NCI-H524 treated with DMSO at 0.1 percent for 48 hours (cell line): ENCODE results near the gene NUAK1.

Experiments
- DNase-seq: peaks from one replicate; lab custom pipeline; 2025; lab: John Stamatoyannopoulos, UW

NUAK1 gene

GRCh38 chr12:106062693-106063092 is 76.1 kb downstream of the NUAK1 start:
- no peak for DNase-seq

GRCh38 chr12:106058256-106059182 is 80.2 kb downstream of the NUAK1 start:
- no peak for DNase-seq

- no peak for DNase-seq
Measured at GRCh38 chr12:106054049-106054448, 84.7 kb downstream of the NUAK1 start.

GRCh38 chr12:106051853-106052531 is 86.8 kb downstream of the NUAK1 start:
- no peak for DNase-seq

GRCh38 chr12:106049546-106049945 is 89.2 kb downstream of the NUAK1 start:
- no peak for DNase-seq

- DNase-seq, result peak; percentile 70
Measured at GRCh38 chr12:106049105-106049504, 89.6 kb downstream of the NUAK1 start.

- DNase-seq, result no peak
Measured at GRCh38 chr12:106048676-106049075, 90.1 kb downstream of the NUAK1 start.

GRCh38 chr12:106048016-106048415 is 90.7 kb downstream of the NUAK1 start:
- no peak for DNase-seq

- DNase-seq, result no peak
Measured at GRCh38 chr12:106046947-106047346, 91.8 kb downstream of the NUAK1 start.

GRCh38 chr12:106046301-106046846 is 92.4 kb downstream of the NUAK1 start:
- no peak for DNase-seq

GRCh38 chr12:106045251-106045674 is 93.5 kb downstream of the NUAK1 start:
- no peak for DNase-seq

- DNase-seq, result no peak
Measured at GRCh38 chr12:106044773-106045172, 94.0 kb downstream of the NUAK1 start.

GRCh38 chr12:106042037-106042436 is 96.7 kb downstream of the NUAK1 start:
- DNase-seq, result no peak

GRCh38 chr12:106040521-106040920 is 98.2 kb downstream of the NUAK1 start:
- DNase-seq, result no peak

GRCh38 chr12:106039646-106040404 is 98.9 kb downstream of the NUAK1 start:
- no peak for DNase-seq

- no peak for DNase-seq
Measured at GRCh38 chr12:106039242-106039641, 99.5 kb downstream of the NUAK1 start.

- DNase-seq, result no peak
Measured at GRCh38 chr12:106037524-106038298, 101.0 kb downstream of the NUAK1 start.

- DNase-seq, result no peak
Measured at GRCh38 chr12:106035421-106035820, 103.3 kb downstream of the NUAK1 start.

- DNase-seq, result no peak
Measured at GRCh38 chr12:106034316-106034715, 104.4 kb downstream of the NUAK1 start.

GRCh38 chr12:106033161-106033675 is 105.5 kb downstream of the NUAK1 start:
- DNase-seq, result no peak

- no peak for DNase-seq
Measured at GRCh38 chr12:106032623-106032925, 106.2 kb downstream of the NUAK1 start.
